ENCODE measurements around the gene LY6G6C. TPM values are rescaled to one million over a fixed set of nuclear protein-coding genes. Genes with fewer than 3 reads are reported as not detected.

LY6G6C gene
- total RNA-seq, 1 experiment from 2014 or later: not detected

DNA sequence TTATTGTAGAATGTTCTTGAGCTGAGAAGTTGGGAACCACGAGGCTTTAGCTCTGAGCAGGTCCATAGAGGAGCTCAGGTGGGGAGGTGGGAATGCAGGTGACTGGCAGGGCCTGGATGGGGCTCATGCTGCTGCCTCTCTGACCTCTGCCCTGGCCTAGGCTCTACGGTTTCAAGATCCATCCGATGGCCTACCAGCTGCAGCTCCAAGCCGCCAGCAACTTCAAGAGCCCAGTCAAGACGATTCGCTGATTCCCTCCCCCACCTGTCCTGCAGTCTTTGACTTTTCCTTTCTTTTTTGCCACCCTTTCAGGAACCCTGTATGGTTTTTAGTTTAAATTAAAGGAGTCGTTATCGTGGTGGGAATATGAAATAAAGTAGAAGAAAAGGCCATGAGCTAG, 51.9 kb downstream of the LY6G6C start, which contains the start of gene LY6G5B:
TSS of gene LY6G5B (plus strand) at position 301 of the 400 bp plus-strand sequence. CDS start 975 bp downstream, outside the sequence.
- no peaks in the 10 kb centered on the region for H3K4me1 ChIP-seq (ENCODE audit: insufficient read depth, low read length)
- no peak within 1 kb of the TSS for H2BK120ac ChIP-seq (ENCODE audit: low read depth, low read length, poor library complexity, severe bottlenecking)
- Mint-ChIP-seq H3K27ac (no peak within 1 kb of the TSS; a peak in 1 of 7 replicates), H3K36me3 (ENCODE audit: insufficient read depth in 1 of 3, low read depth in 3 of 3) (peaks cover 43 to 80% (median 76%) of the 10 kb centered on the region in 3 experiments), H3K27me3 (ENCODE audit: low read depth) (no peaks in the 10 kb centered on the region), H3K9me3 (no peaks in the 10 kb centered on the region), H3K4me1 (peaks cover 9 to 10% of the 10 kb centered on the region in 2 experiments), H3K4me3 (no peak within 1 kb of the TSS; a peak in 1 of 5 replicates)
- no peak within 1 kb of the TSS for H3K18ac ChIP-seq (ENCODE audit: insufficient read length, low read depth, low read length)
- no peak within 1 kb of the TSS for H3K27ac ChIP-seq (ENCODE audit: insufficient read length, low read depth, low read length)
- no peak within 1 kb of the TSS for H3K23ac ChIP-seq (ENCODE audit: insufficient read length, low read depth, low read length)
- H3K56ac ChIP-seq (ENCODE audit: insufficient read length, low read depth, low read length): no peak within 1 kb of the TSS
- no peak within 1 kb of the TSS for H3K14ac ChIP-seq (ENCODE audit: insufficient read depth, low read length)
- no peak within 1 kb of the TSS for H3K4ac ChIP-seq (ENCODE audit: low read depth, low read length)
- H2BK5ac ChIP-seq (ENCODE audit: insufficient read length, low read length): no peak within 1 kb of the TSS
- peaks cover 6% of the 10 kb centered on the region; the same call in 1 of the 2 replicates for H3K79me2 ChIP-seq (ENCODE audit: insufficient read depth, low read length)
- DNase-seq: no peak
- peaks cover 13% of the 10 kb centered on the region for H3K23me2 ChIP-seq (ENCODE audit: insufficient read length, low read depth, low read length, poor library complexity, severe bottlenecking)
- no peak within 1 kb of the TSS for H2BK15ac ChIP-seq (ENCODE audit: low read depth, low read length)
- no peak within 1 kb of the TSS for H2BK12ac ChIP-seq (ENCODE audit: insufficient read length, low read depth, low read length)
- TF ChIP-seq, protein P1, sequence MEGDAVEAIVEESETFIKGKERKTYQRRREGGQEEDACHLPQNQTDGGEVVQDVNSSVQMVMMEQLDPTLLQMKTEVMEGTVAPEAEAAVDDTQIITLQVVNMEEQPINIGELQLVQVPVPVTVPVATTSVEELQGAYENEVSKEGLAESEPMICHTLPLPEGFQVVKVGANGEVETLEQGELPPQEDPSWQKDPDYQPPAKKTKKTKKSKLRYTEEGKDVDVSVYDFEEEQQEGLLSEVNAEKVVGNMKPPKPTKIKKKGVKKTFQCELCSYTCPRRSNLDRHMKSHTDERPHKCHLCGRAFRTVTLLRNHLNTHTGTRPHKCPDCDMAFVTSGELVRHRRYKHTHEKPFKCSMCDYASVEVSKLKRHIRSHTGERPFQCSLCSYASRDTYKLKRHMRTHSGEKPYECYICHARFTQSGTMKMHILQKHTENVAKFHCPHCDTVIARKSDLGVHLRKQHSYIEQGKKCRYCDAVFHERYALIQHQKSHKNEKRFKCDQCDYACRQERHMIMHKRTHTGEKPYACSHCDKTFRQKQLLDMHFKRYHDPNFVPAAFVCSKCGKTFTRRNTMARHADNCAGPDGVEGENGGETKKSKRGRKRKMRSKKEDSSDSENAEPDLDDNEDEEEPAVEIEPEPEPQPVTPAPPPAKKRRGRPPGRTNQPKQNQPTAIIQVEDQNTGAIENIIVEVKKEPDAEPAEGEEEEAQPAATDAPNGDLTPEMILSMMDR (conservative IDR thresholded peaks at IDR 0.05): no peak
- H3K4me2 ChIP-seq (ENCODE audit: insufficient read depth, insufficient read length, low read length): no peak within 1 kb of the TSS
- H3K9me3 ChIP-seq (ENCODE audit: control insufficient read depth, low read depth, low read length): no peaks in the 10 kb centered on the region
- no peak within 1 kb of the TSS for H4K91ac ChIP-seq (ENCODE audit: insufficient read length, low read depth, low read length)
- H4K8ac ChIP-seq (replicated peaks; ENCODE audit: insufficient read length, low read depth, low read length): no peak within 1 kb of the TSS
- no peaks in the 10 kb centered on the region for H3K27me3 ChIP-seq (ENCODE audit: insufficient read depth, low read length)
- H3K79me1 ChIP-seq (ENCODE audit: insufficient read depth, low read depth, low read length, poor library complexity, severe bottlenecking): peaks cover 5% of the 10 kb centered on the region
- no peak within 1 kb of the TSS for H2AFZ ChIP-seq (ENCODE audit: low read length)
- no peak within 1 kb of the TSS for H3K9ac ChIP-seq (ENCODE audit: extremely low read depth, insufficient read length, low read length)
- no peak within 1 kb of the TSS for H2BK20ac ChIP-seq (ENCODE audit: low read depth, low read length, poor library complexity, severe bottlenecking)
- H4K5ac ChIP-seq (ENCODE audit: insufficient read length, low read depth, low read length): no peak within 1 kb of the TSS
- no peaks in the 10 kb centered on the region for H4K20me1 ChIP-seq (ENCODE audit: control insufficient read depth, insufficient read depth, insufficient read length)
- H3T11ph ChIP-seq (ENCODE audit: low read length): no peak within 1 kb of the TSS
- no peak within 1 kb of the TSS for H2AK5ac ChIP-seq (ENCODE audit: insufficient read length, low read length)
- no CpG with 5 or more reads among the region's 8 CpGs for WGBS (ENCODE audit: extremely low coverage, insufficient read length, low lambda C conversion rate)

Small RNAs within 50 kb of the gene (microRNA-seq; reads per million reads assigned to microRNA genes)
- not detected for gene MIR4646 (ENCODE audit: borderline microRNAs expressed)

Other genes starting within 250 kb of the LY6G6C start
- gene MICB, start 223.6 kb downstream of the LY6G6C start, total RNA-seq (2021): 6.2 and 6.8 TPM in 2 replicates
- not detected in 2 replicates for gene MCCD1, start 192.8 kb downstream of the LY6G6C start, total RNA-seq (2021)
- gene DDX39B, start 179.7 kb downstream of the LY6G6C start, total RNA-seq (2021): 800 and 813 TPM in 2 replicates
- 3.6 and 3.8 TPM in 2 replicates for gene ATP6V1G2, start 175.1 kb downstream of the LY6G6C start, total RNA-seq (2021)
- 11.8 and 15.1 TPM in 2 replicates for gene NFKBIL1, start 174.1 kb downstream of the LY6G6C start, total RNA-seq (2021)
- gene LTA, start 149.5 kb downstream of the LY6G6C start, total RNA-seq (2021): not detected in 2 replicates
- not detected in 2 replicates for gene TNF, start 146.2 kb downstream of the LY6G6C start, total RNA-seq (2021)
- gene LTB, start 139.3 kb downstream of the LY6G6C start, total RNA-seq (2021): not detected in 2 replicates
- gene LST1, start 135.5 kb downstream of the LY6G6C start, total RNA-seq (2021): not detected in 2 replicates
- 0.55 and 0.64 TPM in 2 replicates for gene NCR3, start 128.7 kb downstream of the LY6G6C start, total RNA-seq (2021)
- 3.2 and 4.2 TPM in 2 replicates for gene AIF1, start 106.5 kb downstream of the LY6G6C start, total RNA-seq (2021)
- 381 and 383 TPM in 2 replicates for gene PRRC2A, start 101.0 kb downstream of the LY6G6C start, total RNA-seq (2021)
- 415 and 417 TPM in 2 replicates for gene BAG6, start 69.1 kb downstream of the LY6G6C start, total RNA-seq (2021)
- 3.6 and 3.9 TPM in 2 replicates for gene APOM, start 65.9 kb downstream of the LY6G6C start, total RNA-seq (2021)
- 18.4 and 19.0 TPM in 2 replicates for gene C6orf47, start 61.0 kb downstream of the LY6G6C start, total RNA-seq (2021)
- 23.9 and 26.8 TPM in 2 replicates for gene GPANK1, start 56.7 kb downstream of the LY6G6C start, total RNA-seq (2021)
- 178 and 187 TPM in 2 replicates for gene CSNK2B, start 55.7 kb downstream of the LY6G6C start, total RNA-seq (2021)
- gene LY6G5B, start 51.8 kb downstream of the LY6G6C start, total RNA-seq (2021): 21.3 and 21.6 TPM in 2 replicates
- 1.8 and 2.2 TPM in 2 replicates for gene LY6G5C, start 40.7 kb downstream of the LY6G6C start, total RNA-seq (2021)
- gene ABHD16A, start 18.4 kb downstream of the LY6G6C start, total RNA-seq (2021): 32.9 and 34.4 TPM in 2 replicates
- not detected in 2 replicates for gene LY6G6F, start 14.9 kb downstream of the LY6G6C start, total RNA-seq (2021)
- not detected in 2 replicates for gene LY6G6D, start 6.4 kb downstream of the LY6G6C start, total RNA-seq (2021)
- not detected in 2 replicates for gene MPIG6B, start 1.6 kb upstream of the LY6G6C start, total RNA-seq (2021)
- 70.5 and 73.2 TPM in 2 replicates for gene DDAH2, start 7.6 kb upstream of the LY6G6C start, total RNA-seq (2021)
- gene CLIC1, start 14.8 kb upstream of the LY6G6C start, total RNA-seq (2021): 265 and 266 TPM in 2 replicates
- 21.5 and 22.4 TPM in 2 replicates for gene MSH5, start 18.3 kb upstream of the LY6G6C start, total RNA-seq (2021)
- gene SAPCD1, start 40.9 kb upstream of the LY6G6C start, total RNA-seq (2021): 3.2 and 4.3 TPM in 2 replicates
- 2.5 TPM in 2 replicates for gene VWA7, start 55.6 kb upstream of the LY6G6C start, total RNA-seq (2021)
- gene VARS1, start 74.0 kb upstream of the LY6G6C start, total RNA-seq (2021): 148 and 154 TPM in 2 replicates
- 114 and 123 TPM in 2 replicates for gene LSM2, start 85.2 kb upstream of the LY6G6C start, total RNA-seq (2021)
- gene HSPA1L, start 93.5 kb upstream of the LY6G6C start, total RNA-seq (2021): 1.6 and 2.5 TPM in 2 replicates
- gene HSPA1A, start 93.8 kb upstream of the LY6G6C start, total RNA-seq (2021): 51.2 and 51.7 TPM in 2 replicates
- gene HSPA1B, start 106.0 kb upstream of the LY6G6C start, total RNA-seq (2021): 85.1 and 90.5 TPM in 2 replicates
- gene NEU1, start 141.1 kb upstream of the LY6G6C start, total RNA-seq (2021): 35.1 and 36.2 TPM in 2 replicates
- 3.3 and 3.8 TPM in 2 replicates for gene SLC44A4, start 157.3 kb upstream of the LY6G6C start, total RNA-seq (2021)
- 121 and 124 TPM in 2 replicates for gene EHMT2, start 176.0 kb upstream of the LY6G6C start, total RNA-seq (2021)
- 31.0 and 32.7 TPM in 2 replicates for gene ZBTB12, start 180.3 kb upstream of the LY6G6C start, total RNA-seq (2021)
- 0.66 and 0.86 TPM in 2 replicates for gene C2, start 206.0 kb upstream of the LY6G6C start, total RNA-seq (2021)
- 0.31 and 0.39 TPM in 2 replicates for gene CFB, start 224.3 kb upstream of the LY6G6C start, total RNA-seq (2021)
- gene NELFE, start 237.2 kb upstream of the LY6G6C start, total RNA-seq (2021): 90.8 and 91.4 TPM in 2 replicates
- 78.8 and 86.2 TPM in 2 replicates for gene SKIC2, start 237.4 kb upstream of the LY6G6C start, total RNA-seq (2021)

Data from H9 (cell line).